Smooth muscle cell of trachea (primary cell): ENCODE results near the gene ATP6V1E1. TPM values are rescaled to one million over a fixed set of nuclear protein-coding genes. Genes with fewer than 3 reads are reported as not detected.

Source experiments
- total RNA-seq: library from RNA; depleted of rRNA; stranded (reverse); fragments of >200 nt; gene quantifications from 2 replicates; pipeline ENCODE4 v1.2.1, GENCODE V29; 2014

The ATP6V1E1 gene
- 147 and 154 TPM in 2 replicates for total RNA-seq

DNA sequence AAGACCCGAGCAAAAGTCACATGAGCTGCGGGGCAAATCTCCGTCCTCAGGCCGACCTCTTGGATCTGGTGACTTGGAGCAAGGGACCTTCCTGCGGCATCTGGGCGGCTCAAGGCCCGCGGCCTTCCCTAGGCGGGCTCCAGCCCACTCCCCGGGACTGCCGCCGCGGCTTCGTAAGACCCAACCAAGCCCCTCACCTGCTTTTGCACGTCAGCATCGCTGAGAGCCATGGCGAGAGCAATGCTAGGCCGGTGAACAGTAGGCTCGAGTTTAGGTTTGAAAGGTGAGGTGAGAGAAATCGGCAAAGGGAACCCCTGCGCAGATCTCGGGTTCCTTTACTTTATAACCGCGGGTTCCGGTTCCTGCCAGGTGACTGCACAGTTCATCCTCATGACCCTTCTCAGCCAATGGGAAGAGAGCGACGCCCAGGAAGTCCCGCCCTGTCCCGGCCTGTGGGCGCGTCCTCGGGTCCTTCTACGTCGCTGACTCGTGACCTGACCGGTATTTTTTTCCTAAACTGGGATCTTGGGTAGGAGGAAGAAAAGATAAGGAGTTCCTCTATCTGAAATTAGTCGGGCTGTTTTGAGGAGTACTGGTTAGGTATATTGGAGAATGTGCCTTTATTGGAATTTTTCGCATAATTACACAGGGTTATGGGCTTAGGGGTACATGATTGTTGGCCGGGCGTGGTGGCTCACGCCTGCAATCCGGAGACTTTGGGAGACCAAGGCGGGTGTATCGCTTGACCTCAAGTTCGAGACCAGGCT is at the start of gene ATP6V1E1:
TSS of gene ATP6V1E1 (minus strand) at position 344 of the 767 bp plus-strand sequence. CDS start at position 230, 114 bp downstream.

DNA sequence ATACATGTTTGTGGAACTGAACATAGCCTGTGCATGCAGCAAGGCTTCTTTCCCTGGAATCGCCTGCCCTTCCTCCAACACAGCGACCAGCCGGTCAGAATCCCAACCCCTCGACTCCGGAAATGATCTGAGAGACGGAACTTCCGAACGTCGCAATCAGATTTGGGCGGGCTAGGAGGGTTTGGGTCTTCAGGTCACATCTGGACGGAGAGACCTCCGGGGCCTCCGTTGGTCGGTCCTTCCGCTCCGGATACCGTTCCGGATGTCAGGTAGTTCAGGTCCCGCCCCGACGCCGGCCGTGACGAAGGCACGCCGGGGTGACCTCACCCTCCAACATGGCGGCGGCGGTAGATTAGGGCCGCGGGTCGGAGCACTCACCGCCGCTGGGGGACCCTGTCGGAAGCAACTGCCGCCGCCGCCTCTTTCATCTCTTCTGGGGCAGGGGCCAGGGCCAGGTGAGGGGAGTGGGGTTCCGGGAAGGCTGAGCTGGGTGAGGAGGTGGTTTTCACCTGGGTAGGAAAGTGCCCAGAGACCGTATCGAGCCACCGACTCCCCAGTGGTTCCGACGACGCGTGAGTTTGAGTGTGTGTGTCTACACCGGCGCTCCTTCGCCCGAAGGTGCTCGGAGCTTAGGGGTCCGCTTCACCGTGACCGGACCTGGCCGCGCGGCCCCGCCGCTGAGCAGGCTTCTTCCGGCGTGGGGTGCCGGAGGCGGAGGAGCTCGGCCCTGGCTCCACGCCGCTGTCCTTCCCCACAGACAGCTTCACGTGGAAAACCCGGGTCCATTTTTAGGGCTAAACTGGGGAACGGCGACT is 10.1 kb upstream of the ATP6V1E1 start, which contains the start of gene BCL2L13:
TSS of gene BCL2L13 (plus strand) at position 326 of the 815 bp plus-strand sequence. CDS start 16,955 bp downstream, outside the sequence.

DNA sequence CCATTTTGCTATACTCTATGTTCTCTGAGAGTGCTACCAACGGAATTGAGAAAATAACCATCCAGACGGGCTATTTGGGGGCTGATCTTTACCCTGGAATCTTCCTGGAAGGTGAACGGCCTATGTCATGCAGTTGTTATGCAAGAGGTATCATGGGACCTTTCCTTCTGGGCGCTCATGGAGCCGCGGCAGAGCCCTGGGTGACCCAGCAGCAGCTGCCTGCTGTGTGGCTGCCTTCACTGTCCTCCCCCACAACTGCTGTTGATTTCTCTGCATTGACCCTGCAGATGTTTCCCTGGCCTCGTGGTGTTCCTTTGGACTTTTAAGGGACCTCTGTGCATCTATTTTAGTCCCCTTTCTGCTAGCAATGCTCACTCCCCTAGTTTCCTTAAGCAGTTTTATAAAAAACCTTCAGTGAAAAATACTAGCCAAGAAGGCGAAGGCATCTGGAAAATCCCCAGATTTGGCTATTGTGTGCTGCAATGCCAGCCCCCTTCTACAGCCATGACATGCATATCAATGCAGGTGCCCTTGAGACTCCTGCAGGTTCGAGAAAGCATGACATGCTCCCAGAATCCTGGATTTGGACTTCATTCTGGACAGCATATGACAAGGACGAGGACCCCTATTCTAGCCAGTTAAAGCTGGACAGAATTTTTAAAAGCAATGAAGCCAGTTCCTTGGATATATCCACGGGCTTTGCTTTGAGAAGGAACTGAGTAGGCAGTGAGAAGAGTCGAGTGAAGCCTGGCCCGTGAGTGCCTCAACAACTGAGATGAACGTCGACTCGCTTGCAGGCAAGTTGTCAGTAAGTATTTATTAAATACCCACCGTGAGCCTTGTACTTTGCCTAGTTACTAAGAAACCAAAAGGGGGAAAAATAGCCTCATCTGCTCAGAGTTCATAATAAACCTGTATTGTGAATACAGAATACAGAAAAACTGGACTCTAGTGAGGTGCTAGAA is 65.4 kb downstream of the ATP6V1E1 start, which contains the start of gene SLC25A18:
TSS of gene SLC25A18 (plus strand) at position 593 of the 965 bp plus-strand sequence. CDS start 16,447 bp downstream, outside the sequence.

Other genes starting within 250 kb of the ATP6V1E1 start
- gene SLC25A18, start 65.3 kb downstream of the ATP6V1E1 start, total RNA-seq = not detected in 2 replicates
- 59.9 and 71.0 TPM in 2 replicates for gene BCL2L13, start 10.0 kb upstream of the ATP6V1E1 start, total RNA-seq
- gene BID, start 145.7 kb upstream of the ATP6V1E1 start, total RNA-seq = 15.9 and 28.1 TPM in 2 replicates